A549 (cell line): Measurements from ENCODE around the gene ST14. TPM values are rescaled to one million over a fixed set of nuclear protein-coding genes. Genes with fewer than 3 reads are reported as not detected.

Experiments used
- ATAC-seq, 2 experiments: fragments of 200-7000 bp in 1 of 2; fragments of >200 bp in 1 of 2; cut with Nextera tagmentation in 1 of 2; cut with Tn5 transposase in 1 of 2; 3 replicates each; pipeline versions ENCODE4 v1.8.0 to v1.9.1; 2018 to 2020; ENCODE audit warnings: mild to moderate bottlenecking in 1 of 2, moderate library complexity in 1 of 2
- CTCF ChIA-PET: fragments of 300-600 bp; sonication (Branson Sonifier 250); formaldehyde crosslinking; extraction: SDS; loops from one replicate; lab custom pipeline; 2021; ENCODE audit warnings: antibody characterized with exemption, inconsistent platforms; lab: Yijun Ruan, JAX
- POLR2A ChIA-PET: fragments of 350-600 bp; formaldehyde crosslinking; extraction: SDS; loops from one replicate; lab custom pipeline; 2021; ENCODE audit warnings: antibody characterized with exemption, inconsistent platforms; lab: Yijun Ruan, JAX
- DNase-seq, 2 experiments: peaks; one replicate each; pipeline versions ENCODE4 v3.0.0 to v3.0.0-alpha.2; 2011 to 2016; ENCODE audit warnings: low read depth in 1 of 2, low spot score in 1 of 2
- FAIRE-seq: peaks from 2 replicates; lab custom pipeline; 2011; peaks lifted over from hg19 to GRCh38; lab: Jason Lieb, UNC
- H3K27ac ChIP-seq, 2 experiments: fragments of >200 bp; sonication (Bioruptor Twin); formaldehyde crosslinking; 3 replicates each; pipeline ENCODE4 v1.5.1; 2016 to 2017
- H3K4me1 ChIP-seq: fragments of >200 bp; sonication (Bioruptor Twin); formaldehyde crosslinking; 3 replicates; pipeline ENCODE4 v1.6.1; 2016
- H3K4me2 ChIP-seq: fragments of >200 bp; sonication (Bioruptor Twin); formaldehyde crosslinking; 3 replicates; pipeline ENCODE4 v1.6.1; 2016
- H3K4me3 ChIP-seq: fragments of >200 bp; sonication (Bioruptor Twin); formaldehyde crosslinking; 3 replicates; pipeline ENCODE4 v1.5.1; 2016
- H3K9me3 ChIP-seq: fragments of >200 bp; sonication (Bioruptor Twin); formaldehyde crosslinking; 3 replicates; pipeline ENCODE4 v1.6.1; 2016
- BCL3 ChIP-seq: fragments of >200 bp; sonication (Bioruptor Twin); formaldehyde crosslinking; IDR thresholded peaks from 3 replicates; pipeline ENCODE4 v1.6.1; 2016
- BHLHE40 ChIP-seq: IDR thresholded peaks from 2 replicates; pipeline ENCODE4 v1.6.1; 2012; ENCODE audit warnings: low read depth, low read length, inconsistent platforms
- CBX8 ChIP-seq: fragments of 200-600 bp; sonication (generic); IDR thresholded peaks from 2 replicates; pipeline ENCODE4 v1.6.1; 2016
- EHMT2 ChIP-seq: fragments of 200-600 bp; sonication (generic); IDR thresholded peaks from 2 replicates; pipeline ENCODE4 v1.6.1; 2016; ENCODE audit warnings: antibody characterized with exemption, low read depth, mild to moderate bottlenecking, moderate library complexity
- ELK1 ChIP-seq: fragments of 150-350 bp; IDR thresholded peaks from 2 replicates; pipeline ENCODE4 v1.6.1; 2014; ENCODE audit warnings: low read depth, mild to moderate bottlenecking, low read length
- ESRRA ChIP-seq: fragments of 150-350 bp; IDR thresholded peaks from 2 replicates; pipeline ENCODE4 v1.6.1; 2014; ENCODE audit warnings: mild to moderate bottlenecking, low read length, borderline replicate concordance
- HES2 ChIP-seq: fragments of >200 bp; sonication (Bioruptor Twin); formaldehyde crosslinking; IDR thresholded peaks from 2 replicates; pipeline ENCODE4 v1.6.1; 2016
- HOXA7 ChIP-seq: fragments of 250-450 bp; sonication (Bioruptor Pico); IDR thresholded peaks from 2 replicates; pipeline ENCODE4 v1.5.0; 2020; ENCODE audit warnings: mild to moderate bottlenecking, moderate library complexity
- HOXB5 ChIP-seq: fragments of 250-450 bp; sonication (Bioruptor Pico); IDR thresholded peaks from 2 replicates; pipeline ENCODE4 v1.5.0; 2020; ENCODE audit warnings: mild to moderate bottlenecking, moderate library complexity
- JUNB ChIP-seq: fragments of >200 bp; sonication (Bioruptor Twin); formaldehyde crosslinking; IDR thresholded peaks from 2 replicates; pipeline ENCODE4 v1.6.1; 2016
- KDM1A ChIP-seq: fragments of 200-600 bp; sonication (generic); IDR thresholded peaks from 2 replicates; pipeline ENCODE4 v1.6.1; 2016; ENCODE audit warnings: low read depth, mild to moderate bottlenecking
- MAFK ChIP-seq: fragments of 450-650 bp; IDR thresholded peaks from 2 replicates; pipeline ENCODE4 v1.6.1; 2014; ENCODE audit not compliant: partially characterized antibody
- MAX ChIP-seq: IDR thresholded peaks from 2 replicates; pipeline ENCODE4 v1.6.1; 2012
- MAZ ChIP-seq: fragments of 150-350 bp; IDR thresholded peaks from 2 replicates; pipeline ENCODE4 v1.6.1; 2014; ENCODE audit warnings: antibody characterized with exemption, low read depth, low read length, borderline replicate concordance
- MYC ChIP-seq: IDR thresholded peaks from 2 replicates; pipeline ENCODE4 v1.6.1; 2012; ENCODE audit warnings: mild to moderate bottlenecking, inconsistent platforms, low read length, improper control_type of control experiment, borderline replicate concordance
- NFE2L2 ChIP-seq: fragments of 150-350 bp; conservative IDR thresholded peaks from 2 replicates; pipeline ENCODE4 v1.6.1; 2014; ENCODE audit warnings: low read length
- RAD21 ChIP-seq, 2 experiments: fragments of >200 bp in 1 of 2; sonication (Bioruptor Twin) in 1 of 2; formaldehyde crosslinking in 1 of 2; IDR thresholded peaks in 1 of 2; conservative IDR thresholded peaks in 1 of 2; 2 replicates in 1 of 2; 3 replicates in 1 of 2; pipeline ENCODE4 v1.6.1; 2012 to 2018; ENCODE audit warnings: inconsistent platforms in 1 of 2
- RCOR1 ChIP-seq: fragments of 150-350 bp; IDR thresholded peaks from 2 replicates; pipeline ENCODE4 v1.6.1; 2014; ENCODE audit warnings: antibody characterized with exemption, low read length, low read depth
- RFX5 ChIP-seq: fragments of 450-650 bp; IDR thresholded peaks from 2 replicates; pipeline ENCODE4 v1.7.1; 2014; ENCODE audit warnings: antibody characterized with exemption, mild to moderate bottlenecking, moderate library complexity
- RNF2 ChIP-seq: fragments of 200-600 bp; sonication (generic); IDR thresholded peaks from 2 replicates; pipeline ENCODE4 v1.6.1; 2016; ENCODE audit warnings: low read depth, mild to moderate bottlenecking, antibody characterized with exemption, moderate library complexity, borderline replicate concordance
- SREBF2 ChIP-seq: fragments of 450-650 bp; IDR thresholded peaks from 2 replicates; pipeline ENCODE4 v1.6.1; 2014; ENCODE audit warnings: mild to moderate bottlenecking, moderate library complexity
- TFCP2L1 ChIP-seq: fragments of 250-450 bp; sonication (Bioruptor Pico); IDR thresholded peaks from 2 replicates; pipeline ENCODE4 v1.5.0; 2021; ENCODE audit warnings: mild to moderate bottlenecking
- ZSCAN20 ChIP-seq: fragments of 250-450 bp; sonication (Bioruptor Pico); IDR thresholded peaks from 2 replicates; pipeline ENCODE4 v1.8.0; 2022; ENCODE audit warnings: mild to moderate bottlenecking, moderate library complexity
- WGBS: methylation state at CpG from one replicate; pipeline ENCODE4 v1.1.6; 2017; ENCODE audit errors: missing lambda C conversion rate; 5-methylcytosine and 5-hydroxymethylcytosine counted together
- polyA plus RNA-seq, 4 experiments: library from polyadenylated mRNA; depleted of rRNA in 3 of 4; stranded (reverse); fragments of >200 nt; fragmentation: RNase III in 1 of 4; extraction: RNeasy Plus Mini Kit Qiagen cat#74134 plus additional on column Dnase treatment in 1 of 4; gene quantifications; 2 replicates in 3 of 4; 3 replicates in 1 of 4; pipeline ENCODE4 v1.2.3, GENCODE V29; 2011 to 2017

Gene ST14
- polyA plus RNA-seq, 2 of the 4 experiments (the other 2 are of a cell fraction) = 0.05 to 0.17 TPM

- DNase-seq = no peak
- H3K4me1 ChIP-seq = peaks cover 14% of the 10 kb centered on the region
- CTCF ChIA-PET = interaction anchor here (1.3 to 1.4 kb wide), 2 partner anchors 9 to 192 kb away, joined by 3 to 6 read pairs; no protein-coding TSS in a partner anchor
- TF ChIP-seq MAFK (peak; percentile 12), ZSCAN20 (CRISPR knock-in tag) (no peak)
- TF ChIP-seq, all 56 proteins: peak for 1
- no peak for FAIRE-seq
- Histone ChIP-seq H3K4me3 (no peak overlapping the region), H3K27ac (no peak overlapping the region), H3K9me3 (no peaks in the 10 kb centered on the region), H3K4me2 (peak overlapping the region; percentile 33; the same call in 2 of the 3 replicates)
- POLR2A ChIA-PET = no interaction called here
- 74% methylated on average over 2 of the region's 2 CpGs for WGBS
- ATAC-seq = no peak
Observed at GRCh38 chr11:130115218-130115617, 44.4 kb upstream of the ST14 start.

- WGBS = 89% methylated on average over 2 of the region's 2 CpGs
- ATAC-seq (no peak), FAIRE-seq (no peak), DNase-seq (no peak)
- H3K4me1 ChIP-seq = peaks cover 14% of the 10 kb centered on the region
- ChIA-PET POLR2A (no interaction called here), CTCF (no interaction called here)
- no peak overlapping the region for H3K4me3 ChIP-seq
- H3K27ac ChIP-seq = no peak overlapping the region
- no peaks in the 10 kb centered on the region for H3K9me3 ChIP-seq
- TF ChIP-seq BHLHE40 (no peak), EHMT2 (no peak), TFCP2L1 (no peak), BCL3 (no peak)
- no peak overlapping the region for H3K4me2 ChIP-seq
Observed at GRCh38 chr11:130118165-130118564, 41.4 kb upstream of the ST14 start.

GRCh38 chr11:130118636-130119387 is 40.8 kb upstream of the ST14 start:
- no peak overlapping the region for H3K4me3 ChIP-seq
- WGBS = 93% methylated on average over 9 of the region's 9 CpGs
- FAIRE-seq (no peak), DNase-seq (no peak), ATAC-seq (no peak)
- H3K4me2 ChIP-seq = no peak overlapping the region
- ChIA-PET CTCF (no interaction called here), POLR2A (no interaction called here)
- no peak overlapping the region for H3K27ac ChIP-seq
- TF ChIP-seq JUNB = no peak
- TF ChIP-seq MAZ = no peak
- no peak for TF ChIP-seq ESRRA
- TF ChIP-seq RFX5 = no peak
- TF ChIP-seq HOXA7 (CRISPR knock-in tag) = no peak
- no peak for TF ChIP-seq MAFK
- TF ChIP-seq RCOR1 = no peak
- no peak for TF ChIP-seq MYC
- TF ChIP-seq SREBF2 = no peak
- TF ChIP-seq HES2 = no peak
- TF ChIP-seq EHMT2 = no peak
- no peak for TF ChIP-seq RAD21 (conservative IDR thresholded peaks at IDR 0.05 in 1 of 2, IDR thresholded peaks at IDR 0.05 in 1 of 2)
- TF ChIP-seq KDM1A = no peak
- no peak for TF ChIP-seq NFE2L2
- TF ChIP-seq MAX = no peak
- no peak for TF ChIP-seq ELK1
- TF ChIP-seq ZSCAN20 (CRISPR knock-in tag) = no peak
- no peak for TF ChIP-seq HOXB5 (CRISPR knock-in tag)
- no peak for TF ChIP-seq CBX8
- no peak for TF ChIP-seq RNF2
- H3K4me1 ChIP-seq = peaks cover 18% of the 10 kb centered on the region
- no peaks in the 10 kb centered on the region for H3K9me3 ChIP-seq
